K562 (cell line): ENCODE data around the gene SPTA1. TPM values are rescaled to one million over a fixed set of nuclear protein-coding genes. Genes with fewer than 3 reads are reported as not detected.

Source experiments
- ATAC-seq: fragments of 200-7000 bp; cut with Tn5 transposase; 3 replicates; pipeline ENCODE4 v1.9.1; 2020; ENCODE audit warnings: moderate library complexity
- BruUV-seq: library from RNA; stranded (reverse); fragments of 400-500 nt; replicated peaks from 2 replicates; lab custom pipeline; 2021; lab: Mats Ljungman, UMichigan
- CTCF ChIA-PET: fragments of 300-600 bp; formaldehyde crosslinking; extraction: SDS; loops from one replicate; lab custom pipeline; 2021; ENCODE audit warnings: low intra/inter-chr PET ratio; lab: Yijun Ruan, JAX
- POLR2A ChIA-PET: fragments of 300-600, 350-650 bp; sonication (Branson Sonifier 250); formaldehyde crosslinking; extraction: SDS; loops from one replicate; lab custom pipeline; 2021; ENCODE audit warnings: antibody characterized with exemption, inconsistent platforms; lab: Yijun Ruan, JAX
- DNase-seq, 4 experiments: peaks; one replicate each; pipeline versions ENCODE4 v3.0.0 to v3.0.0-alpha.2; 2011 to 2018; ENCODE audit warnings: low spot score in 3 of 4, mixed read lengths in 3 of 4; ENCODE audit errors: extremely low read depth in 1 of 4
- FAIRE-seq: peaks from 2 replicates; lab custom pipeline; 2011; peaks lifted over from hg19 to GRCh38; lab: Jason Lieb, UNC
- H2AFZ ChIP-seq: 2 replicates; pipeline ENCODE4 v1.6.0; 2011; ENCODE audit warnings: low read depth, low read length, control low read depth, inconsistent platforms
- H3K27ac ChIP-seq: fragments of 200-600 bp; 3 replicates; pipeline ENCODE4 v1.8.0; 2011; ENCODE audit warnings: low read depth, mild to moderate bottlenecking, control low read depth, inconsistent platforms, low read length, moderate library complexity, mixed read lengths; ENCODE audit errors: extremely low read depth
- H3K27me3 ChIP-seq, 2 experiments: fragments of 300-600 bp in 1 of 2; 2 replicates in 1 of 2; 3 replicates in 1 of 2; pipeline versions ENCODE4 v1.6.0 to v1.8.0; 2011; ENCODE audit warnings: inconsistent platforms in 2 of 2, low read length in 2 of 2, mild to moderate bottlenecking in 1 of 2, mixed read lengths in 1 of 2, moderate library complexity in 1 of 2; ENCODE audit not compliant: control insufficient read depth in 2 of 2, insufficient read depth in 2 of 2
- H3K36me3 ChIP-seq: fragments of 300-600 bp; 3 replicates; pipeline ENCODE4 v1.8.0; 2011; ENCODE audit warnings: mild to moderate bottlenecking, low read length, inconsistent platforms; ENCODE audit not compliant: control insufficient read depth, insufficient read depth
- H3K4me1 ChIP-seq, 2 experiments: fragments of 200-600 bp in 1 of 2; replicated peaks in 1 of 2; 2 replicates in 1 of 2; 3 replicates in 1 of 2; pipeline versions ENCODE4 v1.5.1 to v1.8.0; 2011; ENCODE audit warnings: inconsistent platforms in 2 of 2, low read length in 2 of 2, mild to moderate bottlenecking in 1 of 2, mixed read lengths in 1 of 2, moderate library complexity in 1 of 2; ENCODE audit not compliant: control insufficient read depth in 2 of 2, insufficient read depth in 2 of 2
- H3K4me2 ChIP-seq: 2 replicates; pipeline ENCODE4 v1.6.1; 2011; ENCODE audit warnings: low read length, control low read depth, inconsistent platforms, mixed read lengths; ENCODE audit not compliant: insufficient read depth
- H3K4me3 ChIP-seq: fragments of 200-600 bp; sonication (generic), shearing (Covaris generic); 2 replicates; pipeline ENCODE4 v1.5.1; 2016; ENCODE audit warnings: control low read depth, inconsistent platforms
- H3K79me2 ChIP-seq: fragments of 200-600 bp; 3 replicates; pipeline ENCODE4 v1.8.0; 2011; ENCODE audit warnings: low read length, inconsistent platforms; ENCODE audit not compliant: control insufficient read depth, insufficient read depth
- H3K9ac ChIP-seq, 2 experiments: 2 replicates each; pipeline versions ENCODE4 v1.6.0 to v1.6.1; 2011; ENCODE audit warnings: low read depth in 2 of 2, low read length in 2 of 2, control low read depth in 1 of 2, inconsistent platforms in 1 of 2, mild to moderate bottlenecking in 1 of 2, mixed read lengths in 1 of 2; ENCODE audit not compliant: insufficient read depth in 1 of 2
- H3K9me1 ChIP-seq: one replicate; pipeline ENCODE4 v1.6.0; 2011; ENCODE audit warnings: inconsistent platforms, mild to moderate bottlenecking, low read length, moderate library complexity; ENCODE audit not compliant: control insufficient read depth, insufficient read depth
- H3K9me3 ChIP-seq: replicated peaks from 2 replicates; pipeline ENCODE4 v1.5.1; 2011; ENCODE audit warnings: low read depth, low read length, inconsistent platforms; ENCODE audit not compliant: control insufficient read depth, insufficient read depth
- H4K20me1 ChIP-seq: replicated peaks from 2 replicates; pipeline ENCODE4 v1.6.1; 2011; ENCODE audit warnings: low read length, inconsistent platforms, mixed read lengths; ENCODE audit not compliant: control insufficient read depth, insufficient read depth
- ARID1B ChIP-seq: fragments of 450-650 bp; IDR thresholded peaks from 2 replicates; pipeline ENCODE4 v1.6.1; 2016; ENCODE audit warnings: antibody characterized with exemption, mild to moderate bottlenecking, inconsistent platforms
- BDP1 ChIP-seq: IDR thresholded peaks from 3 replicates; pipeline ENCODE4 v1.6.1; 2011; ENCODE audit not compliant: insufficient read length, insufficient read depth
- FOXJ2 ChIP-seq: fragments of 200-800 bp; sonication (Bioruptor generic); IDR thresholded peaks from 2 replicates; pipeline ENCODE4 v1.6.1; 2016; ENCODE audit warnings: missing genetic modification characterization, missing compliant biosample characterization
- ILF3 ChIP-seq: fragments of 450-650 bp; IDR thresholded peaks from 2 replicates; pipeline ENCODE4 v1.6.1; 2018; ENCODE audit warnings: antibody characterized with exemption, mild to moderate bottlenecking, moderate library complexity, borderline replicate concordance
- IRF2 ChIP-seq: sonication (generic); formaldehyde crosslinking; IDR thresholded peaks from 2 replicates; pipeline ENCODE4 v1.8.1; 2022; ENCODE audit warnings: mild to moderate bottlenecking, missing genetic modification reagents
- JUNB ChIP-seq: fragments of 450-650 bp; formaldehyde crosslinking; conservative IDR thresholded peaks from 2 replicates; pipeline ENCODE4 v1.4.0; 2020; ENCODE audit warnings: mild to moderate bottlenecking
- KLF6 ChIP-seq: fragments of 250-450 bp; sonication (Bioruptor Pico); IDR thresholded peaks from 2 replicates; pipeline ENCODE4 v1.4.0; 2020; ENCODE audit warnings: mild to moderate bottlenecking, moderate library complexity, borderline replicate concordance
- PBX2 ChIP-seq, 2 experiments: IDR thresholded peaks in 1 of 2; conservative IDR thresholded peaks in 1 of 2; 2 replicates each; pipeline ENCODE4 v1.6.1; 2016; ENCODE audit warnings: low read depth in 2 of 2, mild to moderate bottlenecking in 1 of 2, missing compliant biosample characterization in 1 of 2, missing genetic modification characterization in 1 of 2, moderate library complexity in 1 of 2
- PHF8 ChIP-seq: fragments of 200-600 bp; sonication (generic); IDR thresholded peaks from 2 replicates; pipeline ENCODE4 v1.6.1; 2012; ENCODE audit warnings: mixed run types, mild to moderate bottlenecking, inconsistent platforms, low read length, moderate library complexity, borderline replicate concordance
- SIN3B ChIP-seq: fragments of 450-650 bp; IDR thresholded peaks from 2 replicates; pipeline ENCODE4 v1.6.1; 2017; ENCODE audit warnings: low read depth, mild to moderate bottlenecking, moderate library complexity
- SPI1 ChIP-seq: IDR thresholded peaks from 2 replicates; pipeline ENCODE4 v1.6.1; 2011; ENCODE audit warnings: low read depth, low read length, control low read depth, borderline replicate concordance
- TEAD1 ChIP-seq, 2 experiments: fragments of 450-650 bp in 1 of 2; sonication (generic) in 1 of 2; formaldehyde crosslinking; IDR thresholded peaks; 2 replicates each; pipeline versions ENCODE4 v1.4.0 to v1.8.0; 2020 to 2022; ENCODE audit warnings: mild to moderate bottlenecking in 2 of 2, missing genetic modification reagents in 1 of 2
- ZNF134 ChIP-seq: fragments of 250-450 bp; sonication (Bioruptor Pico); conservative IDR thresholded peaks from 2 replicates; pipeline ENCODE4 v1.4.0; 2020
- ZZZ3 ChIP-seq: fragments of 450-650 bp; IDR thresholded peaks from 2 replicates; pipeline ENCODE4 v1.6.1; 2016; ENCODE audit warnings: antibody characterized with exemption, mild to moderate bottlenecking, moderate library complexity
- WGBS: fragments of 100-300 bp; shearing (Covaris generic); methylation state at CpG from one replicate; pipeline ENCODE4 v1.1.6; 2016; ENCODE audit warnings: low coverage, mixed read lengths; ENCODE audit not compliant: insufficient coverage; ENCODE audit errors: missing lambda C conversion rate; 5-methylcytosine and 5-hydroxymethylcytosine counted together
- in situ Hi-C: fragments of 300-500 bp; cut with MboI; formaldehyde crosslinking; loops from 4 replicates; pipeline ENCODE4 v1.15.0; 2018; ENCODE audit warnings: inconsistent platforms, mixed read lengths
- intact Hi-C: fragments of 100-400 bp; cut with micrococcal nuclease; formaldehyde crosslinking; loops from 2 replicates; pipeline ENCODE4 v1.14.2; 2022
- polyA plus RNA-seq, 8 experiments: library from polyadenylated mRNA; depleted of rRNA in 4 of 8; stranded (reverse) in 5 of 8; unstranded in 3 of 8; fragments of >200 nt; fragmentation: Nextera tagmentation in 2 of 8; fragmentation: Illumina TruSeq in 1 of 8; extraction: Ambion mirVana in 2 of 8; extraction: Trizol in 1 of 8; gene quantifications; 2 replicates each; pipeline versions ENCODE4 v1.2.1 to v1.2.3, GENCODE V29; 2011 to 2014; ENCODE audit warnings: inconsistent platforms in 1 of 8, missing spikeins in 1 of 8
- total RNA-seq, 7 experiments: library from RNA; depleted of rRNA in 6 of 7; stranded (reverse); fragments of >200 nt in 6 of 7; fragmentation: Illumina TruSeq in 2 of 7; extraction: Trizol in 2 of 7; gene quantifications; 2 replicates each; pipeline versions ENCODE4 v1.2.1 to v1.2.3, GENCODE V29; 2011 to 2021; ENCODE audit warnings: low replicate concordance in 1 of 7

The SPTA1 gene
- total and polyA plus RNA-seq, 9 of the 15 experiments (the other 6 are each of a cell fraction or from before 2014, with no cell fraction given) = 11.0 to 62.1 (median 45.9) TPM

- Histone ChIP-seq H3K36me3 (no peaks in the 10 kb centered on the region), H3K9ac (no peak overlapping the region), H3K79me2 (no peaks in the 10 kb centered on the region), H3K4me3 (no peak overlapping the region), H3K9me3 (no peaks in the 10 kb centered on the region), H4K20me1 (no peaks in the 10 kb centered on the region), H3K4me1 (no peaks in the 10 kb centered on the region), H3K4me2 (no peak overlapping the region), H3K27me3 (no peaks in the 10 kb centered on the region), H3K27ac (no peak overlapping the region), H2AFZ (no peak overlapping the region), H3K9me1 (no peaks in the 10 kb centered on the region)
- no TSS peak for BruUV-seq
- WGBS = 3% methylated on average over 2 of the region's 2 CpGs
- CTCF ChIA-PET = no interaction called here
- in situ Hi-C loops (no loop called here), intact Hi-C loops (no loop called here)
- POLR2A ChIA-PET = no interaction called here
- no peak for FAIRE-seq
- no peak for DNase-seq
- ATAC-seq = no peak
- TF ChIP-seq PHF8 (no peak), FOXJ2 (peak; percentile 14; the same call in 1 of the 2 replicates), SPI1 (peak; percentile 38; the same call in 1 of the 2 replicates)
Observed at GRCh38 chr1:158564608-158565007, 121.9 kb downstream of the SPTA1 start.

- DNase-seq (no peak), FAIRE-seq (no peak), ATAC-seq (no peak)
- H3K4me2 ChIP-seq = no peak overlapping the region
- no peak overlapping the region for H3K27ac ChIP-seq
- H2AFZ ChIP-seq = no peak overlapping the region
- intact Hi-C loops = no loop called here
- 0% methylated on average over 2 of the region's 2 CpGs for WGBS
- no TSS peak for BruUV-seq
- no peaks in the 10 kb centered on the region for H3K4me1 ChIP-seq
- H3K79me2 ChIP-seq = no peaks in the 10 kb centered on the region
- H3K4me3 ChIP-seq = no peak overlapping the region
- ChIA-PET CTCF (no interaction called here), POLR2A (no interaction called here)
- H3K9me3 ChIP-seq = no peaks in the 10 kb centered on the region
- in situ Hi-C loops = no loop called here
- no peaks in the 10 kb centered on the region for H4K20me1 ChIP-seq
- H3K36me3 ChIP-seq = no peaks in the 10 kb centered on the region
- no peak overlapping the region for H3K9ac ChIP-seq
- H3K27me3 ChIP-seq = no peaks in the 10 kb centered on the region; a peak in 1 of 5 replicates
- H3K9me1 ChIP-seq = no peaks in the 10 kb centered on the region
- TF ChIP-seq ARID1B (no peak), SIN3B (no peak), JUNB (CRISPR knock-in tag) (no peak), ZNF134 (no peak), KLF6 (CRISPR knock-in tag) (no peak), BDP1 (no peak), ILF3 (no peak), IRF2 (no peak), ZZZ3 (no peak), TEAD1 (CRISPR knock-in tag; IDR thresholded peaks at IDR 0.05) (no peak), PBX2 (CRISPR knock-in tag; IDR thresholded peaks at IDR 0.05; ENCODE audit: low read depth) (no peak), PBX2 (tag; conservative IDR thresholded peaks at IDR 0.05; ENCODE audit: low read depth) (no peak)
Observed at GRCh38 chr1:158563853-158564252, 122.7 kb downstream of the SPTA1 start.
